Tibial nerve (tissue), 4 donors: ENCODE data around the gene SLC12A7. TPM values are rescaled to one million over a fixed set of nuclear protein-coding genes. Genes with fewer than 3 reads are reported as not detected.

Experiments used
- DNase-seq, 2 donors: peaks; one replicate each; pipeline ENCODE4 v3.0.0-alpha.2; 2019; ENCODE audit warnings: low spot score in 2 of 2
- H3K27ac ChIP-seq, 4 donors: fragments of 200-600 bp; sonication (generic) in 3 of 4; one replicate each; pipeline ENCODE4 v1.5.1; 2017 to 2019; ENCODE audit warnings: mild to moderate bottlenecking in 1 of 4
- H3K27me3 ChIP-seq, 2 donors: fragments of 200-600 bp; sonication (generic) in 1 of 2; one replicate each; pipeline versions ENCODE4 v1.5.1 to v1.6.0; 2017 to 2019
- H3K36me3 ChIP-seq, 3 donors: fragments of 200-600 bp; sonication (generic); one replicate each; pipeline ENCODE4 v1.5.1; 2018 to 2019
- H3K4me1 ChIP-seq, 4 donors: fragments of 200-600 bp; sonication (generic) in 3 of 4; one replicate each; pipeline ENCODE4 v1.5.1; 2017 to 2019
- H3K4me3 ChIP-seq, 4 donors: fragments of 200-600 bp; sonication (generic) in 3 of 4; one replicate each; pipeline ENCODE4 v1.5.1; 2017 to 2019; ENCODE audit warnings: mild to moderate bottlenecking in 1 of 4, moderate library complexity in 1 of 4
- H3K9me3 ChIP-seq, 4 donors: fragments of 200-600 bp; sonication (generic) in 3 of 4; one replicate each; pipeline ENCODE4 v1.5.1; 2017 to 2019
- CTCF ChIP-seq, 5 experiments: fragments of 200-600 bp in 3 of 5; fragments of 450-650 bp in 2 of 5; sonication (generic) in 3 of 5; IDR thresholded peaks; one replicate each; pipeline ENCODE4 v1.5.1; 2016 to 2019; ENCODE audit warnings: antibody characterized with exemption in 5 of 5, mild to moderate bottlenecking in 3 of 5, moderate library complexity in 2 of 5
- EP300 ChIP-seq, 2 donors: sonication (generic); formaldehyde crosslinking; IDR thresholded peaks; one replicate each; pipeline ENCODE4 v1.6.1; 2017; ENCODE audit warnings: antibody characterized with exemption in 2 of 2, mild to moderate bottlenecking in 1 of 2
- POLR2A ChIP-seq, 2 donors: fragments of 450-650 bp; IDR thresholded peaks; one replicate each; pipeline ENCODE4 v1.6.1; 2017; ENCODE audit warnings: antibody characterized with exemption in 2 of 2, mild to moderate bottlenecking in 2 of 2, moderate library complexity in 2 of 2
- WGBS, 2 donors: methylation state at CpG; one replicate each; pipeline ENCODE4 v1.1.5; 2018; 5-methylcytosine and 5-hydroxymethylcytosine counted together
- total RNA-seq, 4 donors: library from RNA; depleted of rRNA; stranded (reverse); fragments of >200 nt; gene quantifications; one replicate each; pipeline ENCODE4 v1.1.0, GENCODE V29; 2016

SLC12A7 gene
- total RNA-seq, 4 donors from 2014 or later: 11.4 to 39.3 (median 18.8) TPM

GRCh38 chr5:1078851-1079250 lies 33.0 kb downstream of the SLC12A7 start:
- TF ChIP-seq CTCF (IDR thresholded peaks at IDR 0.05): no peak
- TF ChIP-seq POLR2A (IDR thresholded peaks at IDR 0.05): no peak
- TF ChIP-seq EP300 (IDR thresholded peaks at IDR 0.05): no peak
- WGBS, 2 donors: 92 to 93% methylated on average over 15 to 23 of the region's 23 CpGs
- Histone ChIP-seq H3K27me3 (no peaks in the 10 kb centered on the region), H3K4me3 (no peak overlapping the region), H3K36me3 (peaks cover 0 to 87% (median 5%) of the 10 kb centered on the region in 3 donors), H3K27ac (no peak overlapping the region), H3K4me1 (no peaks in the 10 kb centered on the region), H3K9me3 (no peaks in the 10 kb centered on the region)
- DNase-seq: no peak

GRCh38 chr5:1078206-1078605 lies 33.7 kb downstream of the SLC12A7 start:
- H3K36me3 ChIP-seq: peaks cover 0 to 87% (median 5%) of the 10 kb centered on the region in 3 donors
- no peaks in the 10 kb centered on the region for H3K4me1 ChIP-seq
- no peak for DNase-seq
- no peak overlapping the region for H3K27ac ChIP-seq
- H3K27me3 ChIP-seq: no peaks in the 10 kb centered on the region
- H3K9me3 ChIP-seq: no peaks in the 10 kb centered on the region
- 93 to 94% methylated on average over 11 to 12 of the region's 13 CpGs for WGBS, 2 donors
- TF ChIP-seq POLR2A (IDR thresholded peaks at IDR 0.05) (no peak), EP300 (IDR thresholded peaks at IDR 0.05) (no peak), CTCF (IDR thresholded peaks at IDR 0.05) (no peak)
- no peak overlapping the region for H3K4me3 ChIP-seq

GRCh38 chr5:1077491-1078020 lies 34.3 kb downstream of the SLC12A7 start:
- peaks cover 0 to 84% (median 5%) of the 10 kb centered on the region in 3 donors for H3K36me3 ChIP-seq
- no peaks in the 10 kb centered on the region for H3K27me3 ChIP-seq
- no peak for TF ChIP-seq POLR2A (IDR thresholded peaks at IDR 0.05)
- TF ChIP-seq CTCF (IDR thresholded peaks at IDR 0.05): no peak
- TF ChIP-seq EP300 (IDR thresholded peaks at IDR 0.05): no peak
- H3K9me3 ChIP-seq: no peaks in the 10 kb centered on the region
- DNase-seq: no peak
- H3K4me1 ChIP-seq: no peaks in the 10 kb centered on the region
- 95% methylated on average over 22 to 25 of the region's 27 CpGs for WGBS, 2 donors
- no peak overlapping the region for H3K27ac ChIP-seq
- no peak overlapping the region for H3K4me3 ChIP-seq

GRCh38 chr5:1077026-1077425 lies 34.8 kb downstream of the SLC12A7 start:
- no peak overlapping the region for H3K27ac ChIP-seq
- H3K4me3 ChIP-seq: no peak overlapping the region
- H3K27me3 ChIP-seq: no peaks in the 10 kb centered on the region
- 86 to 92% methylated on average over 16 to 18 of the region's 19 CpGs for WGBS, 2 donors
- no peak for DNase-seq
- H3K36me3 ChIP-seq: peaks cover 0 to 84% (median 5%) of the 10 kb centered on the region in 3 donors
- H3K9me3 ChIP-seq: no peaks in the 10 kb centered on the region
- TF ChIP-seq CTCF (IDR thresholded peaks at IDR 0.05) (no peak), EP300 (IDR thresholded peaks at IDR 0.05) (no peak), POLR2A (IDR thresholded peaks at IDR 0.05) (no peak)
- no peaks in the 10 kb centered on the region for H3K4me1 ChIP-seq

GRCh38 chr5:1076406-1076805 lies 35.5 kb downstream of the SLC12A7 start:
- Histone ChIP-seq H3K9me3 (no peaks in the 10 kb centered on the region), H3K27me3 (no peaks in the 10 kb centered on the region), H3K4me3 (no peak overlapping the region), H3K4me1 (no peaks in the 10 kb centered on the region), H3K36me3 (peaks cover 0 to 80% (median 5%) of the 10 kb centered on the region in 3 donors), H3K27ac (no peak overlapping the region)
- DNase-seq: no peak
- WGBS, 2 donors: 91 to 92% methylated on average over 17 of the region's 17 CpGs
- no peak for TF ChIP-seq CTCF (IDR thresholded peaks at IDR 0.05)
- no peak for TF ChIP-seq POLR2A (IDR thresholded peaks at IDR 0.05)
- no peak for TF ChIP-seq EP300 (IDR thresholded peaks at IDR 0.05)
